NCI-H2029 (cell line): ENCODE data around the gene TSPEAR.

Experiments used
- DNase-seq: peaks from one replicate; lab custom pipeline; 2025; lab: John Stamatoyannopoulos, UW

Gene TSPEAR

DNA sequence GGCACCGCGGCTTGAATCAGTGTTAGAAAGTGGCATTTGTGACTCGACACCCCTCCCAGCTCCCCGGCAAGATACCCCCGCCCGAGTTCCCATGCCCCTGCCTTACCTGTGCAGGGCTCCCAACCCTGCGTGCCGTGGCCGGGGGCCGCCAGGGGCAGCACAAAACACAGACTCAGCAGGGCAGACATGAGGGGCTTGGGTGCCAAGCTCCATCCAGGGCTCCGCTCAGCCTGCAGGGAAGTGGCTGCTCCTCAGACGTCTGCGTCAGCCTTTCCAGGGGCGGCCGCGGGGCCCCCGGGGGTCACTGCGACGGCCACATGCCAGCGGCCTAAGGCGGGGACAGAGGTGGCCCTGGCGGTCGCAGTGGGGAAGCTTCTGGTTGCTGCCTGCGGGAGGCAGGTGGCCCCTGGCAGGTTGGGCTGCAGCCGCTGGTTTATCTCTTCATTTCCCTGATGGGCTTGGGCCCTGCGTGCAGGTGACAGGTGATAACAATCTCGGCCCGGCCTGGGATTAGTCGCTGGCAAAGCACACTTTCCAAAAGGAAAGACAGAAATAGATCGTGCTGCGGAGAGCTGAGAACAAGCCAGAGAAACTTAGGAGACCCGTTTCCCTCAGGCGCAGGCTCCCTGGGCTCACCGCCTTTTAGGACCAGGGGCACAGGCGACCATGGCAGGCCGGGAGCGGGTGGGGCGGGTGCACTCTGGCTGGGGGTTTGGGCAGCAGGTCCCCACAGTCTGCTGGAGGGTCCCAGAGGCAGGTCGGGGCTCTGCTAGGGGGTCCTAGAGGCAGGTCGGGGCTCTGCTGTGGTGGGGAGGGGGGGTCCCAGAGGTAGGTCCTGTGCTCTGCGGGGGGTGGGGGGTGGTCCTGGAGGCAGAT, at the start of gene TSPEAR:
TSPEAR (minus strand) TSS at position 246 of the 876 bp plus-strand sequence; CDS start at position 188, 58 bp downstream.
- DNase-seq = peak; percentile 73

DNA sequence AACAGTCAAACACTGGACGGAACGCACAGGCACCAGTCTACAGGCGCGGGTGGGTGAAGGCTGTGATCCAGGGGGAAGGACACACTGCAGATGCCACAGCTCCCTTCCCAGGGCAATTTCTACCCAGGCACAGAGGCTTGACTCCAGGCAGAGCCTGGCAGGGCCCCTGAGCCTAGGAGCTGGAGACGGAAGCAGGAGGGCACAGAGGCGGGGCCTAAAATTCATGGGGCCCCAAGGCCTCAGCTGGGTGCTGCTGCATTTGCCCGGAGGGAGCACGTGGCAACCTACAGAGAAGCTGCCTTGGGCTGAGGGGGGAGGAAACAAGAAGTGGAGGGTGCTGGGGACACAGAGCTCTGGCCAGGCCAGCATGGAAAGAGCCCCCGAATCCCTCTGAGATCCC, 49.0 kb upstream of the TSPEAR start:
- DNase-seq = no peak

DNA sequence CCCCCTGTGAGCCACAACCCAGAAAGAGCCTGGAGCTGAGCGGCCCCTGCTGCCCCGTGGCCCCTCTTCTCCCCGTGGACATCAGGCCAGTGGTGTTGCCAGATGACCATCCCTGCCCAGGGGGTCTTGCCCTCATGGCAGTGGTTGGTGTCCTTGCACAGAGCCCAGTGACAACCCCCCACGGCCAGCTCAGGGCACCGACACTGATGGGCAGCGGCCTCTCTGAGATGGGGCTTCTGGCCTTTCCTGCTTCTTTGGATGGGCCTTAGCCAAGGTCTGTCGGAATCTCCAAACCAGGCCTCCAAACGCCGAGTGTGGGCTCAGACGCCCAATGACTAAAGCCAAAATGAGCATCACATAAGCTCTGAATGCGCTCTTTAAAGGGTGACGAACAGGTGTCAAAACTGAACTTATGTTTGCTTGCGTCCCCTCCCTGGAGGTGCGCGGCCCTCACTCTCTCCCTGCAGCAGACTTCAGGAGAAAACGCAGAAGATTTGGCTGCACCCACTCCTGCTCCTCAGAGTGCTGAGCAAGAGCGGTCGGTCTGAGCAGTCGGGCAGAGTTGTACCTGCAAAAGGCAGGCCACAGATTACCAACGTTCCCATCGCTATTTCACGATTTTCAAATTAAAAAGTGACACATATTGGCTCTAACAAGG, 48.4 kb upstream of the TSPEAR start:
- no peak for DNase-seq

DNA sequence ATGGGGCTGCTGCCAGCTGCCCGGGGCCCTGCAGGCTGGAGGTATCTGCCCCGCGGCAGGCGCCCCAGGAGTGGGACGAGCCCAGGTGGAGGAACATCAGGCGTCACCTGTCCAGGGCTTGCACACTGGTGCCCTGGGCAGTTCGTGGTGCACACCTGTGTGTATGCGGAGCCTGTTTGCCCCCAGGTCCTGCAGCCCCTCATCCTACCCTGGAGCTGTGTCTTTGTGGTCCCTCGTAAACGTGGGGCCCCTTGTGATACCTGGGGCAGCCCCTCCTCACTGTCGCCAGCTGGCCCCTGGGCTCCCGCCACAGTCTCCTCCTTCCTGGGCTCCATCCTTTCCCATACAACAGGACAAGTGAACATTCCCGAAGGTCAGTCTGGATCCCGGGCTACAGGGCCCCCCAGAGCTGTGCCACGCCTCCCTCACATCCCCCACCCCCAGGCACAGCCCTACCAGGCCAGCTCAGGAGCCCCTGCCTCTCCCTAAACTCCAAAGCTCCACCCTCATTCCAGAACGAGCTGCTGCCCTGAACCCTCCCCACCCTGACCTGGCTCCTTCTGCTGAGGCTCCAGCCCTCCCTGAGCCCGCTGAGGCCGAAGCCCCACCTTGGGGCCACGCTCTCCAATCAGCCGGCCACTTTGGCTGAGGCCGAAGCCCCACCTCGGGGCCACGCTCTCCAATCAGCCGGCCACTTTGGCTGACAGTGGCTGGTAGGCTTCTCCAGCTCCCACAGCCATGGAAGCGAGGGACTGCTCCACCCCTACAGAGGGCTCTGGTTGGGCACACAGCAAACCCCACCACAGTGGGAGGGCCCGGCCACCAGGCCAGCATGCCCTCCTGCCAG, 47.6 kb upstream of the TSPEAR start:
- no peak for DNase-seq

DNA sequence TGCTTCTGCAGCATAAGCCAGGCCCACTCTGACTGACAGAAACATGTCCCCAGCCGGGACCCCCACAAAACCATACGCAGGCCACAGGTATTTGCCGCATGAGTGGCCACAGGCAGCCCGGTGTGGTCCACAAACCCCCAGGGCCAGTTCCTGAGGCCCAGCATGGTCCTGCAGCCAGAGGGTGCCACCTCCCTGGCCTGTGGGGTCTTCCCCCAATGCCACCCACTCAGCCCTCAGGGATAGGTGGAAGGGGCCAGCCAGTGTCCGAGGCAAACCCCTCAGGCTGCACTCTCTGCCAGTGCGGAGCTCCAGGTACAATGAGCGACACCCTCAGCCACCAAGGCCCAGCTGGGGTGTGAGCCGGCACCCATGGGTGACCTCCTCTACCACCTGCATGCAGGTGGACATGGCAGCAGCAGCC, 46.8 kb upstream of the TSPEAR start:
- no peak for DNase-seq

DNA sequence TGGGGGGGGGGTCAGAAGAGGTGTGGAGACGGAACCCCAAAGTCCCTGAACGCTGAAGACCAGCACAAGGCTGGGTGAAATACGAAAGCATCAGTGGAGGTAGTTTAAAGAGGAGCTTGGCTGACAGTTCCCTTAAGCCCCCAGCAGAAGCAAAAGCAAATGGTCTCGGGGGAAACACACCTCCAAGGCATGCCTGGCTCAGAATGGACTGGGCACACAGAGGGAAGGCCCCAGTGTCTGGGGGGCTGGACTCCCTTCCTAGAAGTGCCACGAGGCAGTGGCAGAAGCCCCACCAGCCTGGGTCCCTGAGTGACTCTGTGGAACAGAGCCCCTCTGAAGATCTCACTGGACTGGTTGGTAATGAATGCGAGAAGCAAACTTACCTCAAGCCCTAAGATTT, 46.4 kb upstream of the TSPEAR start:
- no peak for DNase-seq

DNA sequence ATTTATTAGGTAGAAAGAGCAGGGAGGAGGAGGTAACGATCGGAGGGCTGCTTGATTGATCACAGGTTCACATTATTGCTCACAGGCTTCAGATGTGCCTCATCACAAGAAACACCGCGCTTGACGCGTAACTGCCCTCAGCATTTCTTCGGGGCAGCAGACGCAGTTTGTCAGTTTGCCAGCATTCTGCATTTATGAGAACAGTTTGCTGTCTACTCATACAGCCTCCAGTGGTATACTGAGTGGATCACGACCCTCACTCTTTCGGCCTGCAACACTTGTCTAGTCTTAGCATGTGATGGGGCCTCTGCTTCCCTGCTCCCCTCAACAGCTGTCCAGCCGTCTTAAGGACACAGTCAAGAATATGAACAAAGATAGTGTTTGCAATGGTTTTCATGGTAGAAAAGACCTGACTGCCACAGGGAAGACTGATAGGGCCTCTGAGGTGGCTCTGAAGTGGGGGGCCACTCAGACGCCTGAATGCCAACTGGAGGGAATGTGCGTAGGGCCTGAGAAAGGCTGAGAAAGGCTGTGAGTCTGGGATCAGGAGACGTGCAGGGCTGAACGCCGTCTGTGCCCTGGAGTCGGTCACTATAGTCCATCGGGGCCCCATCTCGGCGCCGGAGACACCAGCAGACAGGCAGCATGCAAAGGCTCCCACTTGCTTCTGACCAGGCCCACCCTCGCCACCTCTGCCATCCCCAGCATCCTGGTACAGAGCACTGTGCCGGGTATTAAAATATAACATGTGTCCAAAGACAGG, 45.2 kb upstream of the TSPEAR start:
- DNase-seq = no peak

DNA sequence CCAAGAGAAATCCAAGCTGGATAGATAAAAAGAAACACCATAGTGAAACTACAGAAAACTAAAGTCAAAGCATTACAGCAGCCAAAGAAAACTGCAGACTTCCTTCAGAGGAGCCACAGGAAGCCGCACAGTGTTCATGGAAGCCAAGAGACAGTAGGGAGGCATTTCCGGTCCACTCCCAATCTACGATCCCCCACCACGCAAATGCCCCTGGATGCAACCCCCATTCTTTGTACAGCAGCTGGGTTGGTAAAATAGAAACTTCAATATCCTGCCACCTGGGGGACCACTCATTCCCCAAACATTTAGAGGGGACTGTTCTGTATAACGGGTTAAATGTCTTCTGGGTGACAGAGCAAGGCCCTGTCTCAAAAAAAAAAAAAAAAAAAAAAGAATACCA, 43.9 kb upstream of the TSPEAR start:
- DNase-seq = no peak

DNA sequence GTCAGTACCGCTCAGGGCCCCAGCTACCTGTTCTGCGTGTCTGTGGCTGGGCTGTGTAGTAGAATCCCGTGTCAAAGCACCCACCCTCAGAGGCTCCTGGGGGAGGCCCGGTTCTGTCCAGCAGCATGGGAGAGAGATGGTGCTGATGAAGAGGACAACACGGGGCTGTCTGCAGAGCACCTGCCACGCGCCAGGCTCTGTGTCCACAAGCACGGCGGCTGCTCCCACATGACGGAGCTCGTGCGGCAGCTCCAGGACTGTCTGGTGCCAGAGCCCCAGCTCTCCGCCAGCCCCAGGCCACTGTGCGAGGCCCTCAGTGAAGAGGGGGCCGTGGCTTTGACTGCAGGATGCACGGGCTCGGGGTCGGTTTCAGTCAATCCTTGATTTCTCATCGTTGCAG, 42.0 kb upstream of the TSPEAR start:
- DNase-seq = no peak

DNA sequence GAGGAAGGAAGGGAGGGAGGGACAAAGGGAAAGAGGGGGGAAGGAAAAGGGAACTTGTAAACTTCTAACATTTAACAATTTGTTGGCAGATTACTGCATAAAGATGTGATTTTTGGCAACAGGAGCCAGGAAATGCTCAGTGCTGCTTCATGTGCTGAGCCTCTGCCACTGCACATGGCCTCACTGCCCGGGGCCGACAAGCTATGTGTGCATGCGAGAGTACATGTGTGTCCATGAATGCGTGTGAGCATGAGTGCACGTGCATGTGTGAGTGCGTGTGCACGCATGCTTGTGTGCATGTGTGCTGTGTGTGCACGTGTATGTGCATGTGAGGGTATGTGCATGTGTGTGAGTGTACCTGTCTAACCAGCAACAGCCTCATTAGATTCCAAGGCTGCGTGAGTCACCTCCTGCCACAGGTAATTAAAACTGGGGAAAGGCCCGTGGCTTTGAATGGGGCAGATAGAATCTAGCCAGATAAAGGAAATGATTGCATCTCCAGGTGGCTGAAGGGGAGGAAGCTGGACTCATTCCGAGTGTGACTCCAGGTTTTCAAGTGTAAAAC, 41.4 kb upstream of the TSPEAR start:
- peak; percentile 40 for DNase-seq

DNA sequence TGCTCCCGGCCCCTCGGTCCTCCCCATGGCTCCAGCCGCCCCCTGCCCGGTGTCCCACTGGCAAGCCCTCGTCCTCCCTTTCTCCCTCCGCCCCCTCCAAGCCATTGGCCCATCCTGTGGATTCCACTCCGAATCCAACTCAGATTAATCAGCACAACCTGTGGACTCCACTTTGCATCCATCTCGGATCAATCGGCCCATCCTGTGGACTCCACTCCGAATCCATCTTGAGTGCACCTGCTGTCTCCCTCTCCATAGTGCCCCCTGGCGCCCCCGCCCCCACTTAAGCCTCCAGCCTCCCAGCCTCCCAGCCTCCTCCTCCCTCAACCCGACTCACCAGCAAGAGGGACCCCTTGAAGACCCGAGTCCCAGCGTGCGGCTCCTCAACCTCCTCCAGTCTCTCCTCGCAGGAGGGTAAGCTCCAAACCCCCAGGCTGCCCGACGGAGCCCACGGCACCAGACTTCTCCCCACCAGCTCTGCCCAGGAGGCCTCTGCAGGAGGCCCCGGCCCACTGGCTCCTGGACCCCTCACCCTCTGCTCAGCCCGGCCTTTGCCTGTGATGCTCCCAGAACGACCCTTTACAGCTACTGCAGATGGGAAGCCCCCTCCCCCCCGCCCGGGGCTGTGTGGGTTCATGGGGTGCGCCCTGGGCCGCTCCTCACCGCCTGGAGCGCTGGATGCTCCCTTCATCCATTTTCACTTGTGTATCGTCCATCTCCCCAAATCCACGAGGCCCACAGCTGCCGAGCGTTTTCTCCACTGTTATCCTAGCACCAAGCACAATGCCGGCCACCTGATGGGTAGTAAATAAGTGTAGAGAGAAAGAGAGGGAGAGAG, 40.6 kb upstream of the TSPEAR start:
- DNase-seq = no peak

DNA sequence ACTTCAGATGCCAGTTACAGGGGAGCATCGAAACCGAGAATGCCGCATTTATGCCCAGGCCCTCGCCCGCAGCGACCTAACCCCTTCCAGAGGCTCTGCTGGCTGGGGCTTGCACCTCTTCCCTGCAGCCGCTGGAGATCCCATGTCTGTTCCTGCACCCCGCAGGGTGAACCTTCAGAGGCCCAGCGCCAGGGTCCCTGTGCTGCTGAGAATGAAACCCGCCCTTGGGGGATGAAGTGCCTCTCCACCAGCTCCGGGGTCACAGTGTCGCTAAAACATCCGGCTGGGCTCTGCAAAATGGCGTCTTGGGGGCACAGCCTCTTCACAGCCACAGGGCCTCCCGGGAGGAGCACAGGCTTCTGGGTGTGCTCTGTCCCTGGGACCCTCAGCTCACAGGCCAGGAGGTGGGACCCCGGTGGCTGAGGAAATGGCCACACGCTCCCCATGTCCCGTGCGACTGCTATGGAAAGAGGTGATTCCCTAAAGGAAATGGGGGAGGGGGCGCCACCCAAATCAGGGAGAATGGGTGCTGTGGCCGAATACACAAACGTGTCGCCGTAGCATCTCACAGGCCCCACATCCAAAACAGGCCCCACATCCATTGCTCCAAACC, 39.9 kb upstream of the TSPEAR start:
- no peak for DNase-seq

DNA sequence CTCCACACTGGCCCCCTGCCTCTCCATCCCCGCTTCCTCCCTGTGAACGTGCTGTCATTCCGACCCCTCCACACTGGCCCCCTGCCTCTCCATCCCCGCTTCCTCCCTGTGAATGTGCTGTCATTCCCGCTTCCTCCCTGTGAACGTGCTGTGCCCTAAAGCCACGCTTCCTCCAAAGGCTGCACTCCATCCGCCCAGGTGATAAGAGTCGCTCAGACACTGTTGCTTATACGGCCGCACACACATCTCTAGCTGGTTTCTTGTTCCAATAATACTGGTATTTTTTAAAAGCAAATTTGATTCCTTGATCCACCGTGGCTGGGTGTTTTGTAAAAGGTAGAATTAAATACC, 39.3 kb upstream of the TSPEAR start:
- no peak for DNase-seq

DNA sequence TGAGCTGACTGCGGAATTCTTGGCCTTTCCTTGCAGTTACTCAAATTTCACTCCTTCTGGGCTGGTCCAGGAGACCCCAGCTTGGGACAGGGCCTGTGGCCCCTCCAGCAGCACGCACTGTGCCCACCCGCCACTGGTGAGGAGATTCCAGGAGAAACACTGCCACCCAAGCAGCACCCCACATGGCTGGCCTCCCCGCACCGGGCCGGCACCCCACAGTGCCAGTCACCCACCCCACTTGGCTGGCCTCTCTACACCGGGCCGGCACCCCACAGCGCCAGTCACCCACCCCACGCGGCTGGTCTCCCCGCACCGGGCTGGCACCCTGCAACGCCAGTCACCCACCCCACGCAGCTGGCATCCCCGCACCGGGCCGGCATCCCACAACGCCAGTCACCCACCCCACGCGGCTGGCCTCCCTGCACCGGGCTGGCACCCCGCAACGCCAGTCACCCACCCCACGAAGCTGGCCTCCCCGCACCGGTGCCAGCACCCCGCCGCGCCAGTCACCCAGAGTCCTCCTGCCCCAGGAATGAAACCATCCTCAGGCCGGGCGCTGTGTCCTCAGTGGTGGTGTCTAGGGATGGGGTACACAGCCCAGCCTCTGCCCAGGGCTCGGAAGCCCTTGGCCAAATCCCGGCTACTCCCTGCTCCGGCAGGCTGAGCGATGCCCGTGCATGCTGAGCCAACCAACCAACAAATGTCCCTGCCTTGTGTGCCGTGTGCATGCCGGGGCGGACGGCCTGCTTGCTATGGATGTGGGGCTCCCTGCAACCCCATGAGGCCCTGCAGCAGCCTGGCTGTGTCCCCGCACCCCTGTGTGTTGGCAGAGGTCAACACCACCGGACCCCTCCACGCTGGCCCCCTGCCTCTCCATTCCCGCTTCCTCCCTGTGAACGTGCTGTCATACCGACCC, 38.6 kb upstream of the TSPEAR start:
- no peak for DNase-seq

DNA sequence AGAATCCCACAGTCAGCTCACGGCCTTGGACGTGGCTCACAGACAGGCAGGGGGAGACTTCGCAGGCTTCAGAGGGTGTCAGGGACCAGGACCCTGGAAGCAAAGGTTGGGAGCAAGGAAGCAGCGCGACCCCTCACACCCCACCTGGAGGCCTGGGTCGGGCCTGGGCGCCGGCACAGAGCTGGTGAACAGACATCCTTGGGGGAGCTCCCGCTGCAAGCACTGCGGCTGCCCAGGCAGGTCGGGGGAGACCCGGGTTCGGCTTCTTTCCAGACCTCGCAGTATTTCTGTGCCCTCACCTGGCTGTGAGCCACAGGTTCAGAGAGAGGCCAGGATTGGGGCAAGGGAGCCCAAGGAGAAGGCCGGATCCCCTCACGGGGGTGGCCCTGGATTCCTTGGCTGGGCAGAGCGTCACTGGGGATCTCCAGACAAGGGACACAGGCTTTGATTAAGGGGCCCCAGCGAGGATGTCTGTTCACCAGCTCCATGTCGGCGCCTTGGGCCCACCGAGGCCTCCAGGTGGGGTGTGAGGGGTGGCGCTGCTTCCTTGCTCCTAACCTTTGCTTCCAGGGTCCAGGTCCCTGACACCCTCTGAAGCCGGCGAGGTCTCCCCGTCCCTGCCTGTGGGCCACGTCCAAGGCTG, 37.9 kb upstream of the TSPEAR start:
- no peak for DNase-seq

DNA sequence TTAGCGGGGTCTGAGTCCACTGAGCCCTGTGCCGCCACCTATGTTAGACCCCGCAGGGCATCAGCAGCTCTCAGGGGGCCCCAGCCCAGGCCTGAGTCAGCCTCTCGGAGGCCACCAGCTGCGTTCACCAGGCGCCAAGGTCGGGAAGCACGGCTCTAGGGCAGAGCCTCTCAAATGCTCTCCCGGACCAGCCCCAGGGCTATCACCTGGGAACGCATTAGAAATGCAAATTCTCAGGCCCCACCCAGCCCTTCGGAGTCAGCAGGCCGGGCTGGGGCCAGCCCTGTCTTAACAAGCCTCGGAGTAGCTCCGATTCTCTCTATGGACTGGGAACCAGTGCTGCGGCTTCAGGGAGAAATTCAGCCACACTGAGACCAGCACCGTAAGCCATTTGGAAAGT, 37.2 kb upstream of the TSPEAR start:
- DNase-seq = no peak

DNA sequence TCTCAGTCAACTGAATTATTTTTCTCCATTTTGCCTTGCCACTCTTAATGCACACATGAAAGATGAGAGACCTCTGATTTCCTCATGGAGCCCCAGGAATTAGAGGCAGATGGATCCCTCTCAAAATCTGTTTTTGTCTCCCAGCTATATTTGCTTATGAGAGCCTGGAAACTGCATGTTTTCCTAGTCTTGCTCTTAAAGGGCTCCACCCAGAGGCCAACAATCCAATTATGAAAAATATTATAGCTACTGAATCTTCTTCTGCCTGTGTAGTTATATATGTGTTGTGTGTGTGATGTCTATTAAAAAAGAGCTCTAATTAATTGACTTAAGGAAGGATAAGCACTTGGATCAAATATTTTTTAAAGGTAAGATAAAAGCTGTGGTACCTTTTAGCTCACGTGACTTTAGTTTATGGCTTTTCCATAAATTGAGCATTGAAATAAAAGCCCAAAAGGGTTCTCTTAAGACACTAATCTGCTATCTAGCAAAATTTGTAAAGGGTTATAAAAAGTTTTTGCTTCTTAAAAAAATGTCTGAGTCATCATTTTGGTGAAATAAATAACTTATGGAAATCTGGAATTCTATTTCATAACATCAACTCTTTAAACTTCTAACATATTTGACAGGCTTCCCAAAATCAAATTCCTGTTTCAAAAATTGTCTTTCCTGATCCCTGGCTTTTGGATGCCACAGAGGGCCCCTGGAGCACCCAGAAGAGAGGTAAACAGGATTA, 31.2 kb upstream of the TSPEAR start:
- peak; percentile 18 for DNase-seq

DNA sequence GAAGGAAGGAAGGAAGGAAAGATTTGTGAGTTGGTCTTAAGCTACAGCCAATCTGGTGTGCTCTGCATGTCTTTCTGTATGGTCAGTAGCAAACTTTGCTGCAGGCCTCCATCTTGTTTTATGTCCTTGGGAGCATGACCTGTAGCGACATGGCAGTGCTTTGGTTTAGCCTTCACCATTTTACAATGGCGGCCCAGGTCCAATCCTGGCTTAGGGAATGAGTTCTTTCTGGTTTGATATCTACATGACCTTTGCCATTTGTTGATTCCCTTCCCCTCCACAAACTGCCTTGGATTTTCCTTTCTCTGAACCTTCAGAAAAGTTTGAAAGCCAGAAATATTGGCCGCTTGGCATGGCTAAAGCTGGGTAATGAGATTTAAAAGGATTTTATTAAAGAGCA, 30.5 kb upstream of the TSPEAR start:
- no peak for DNase-seq
